ENCODE results near the gene F2RL2. TPM values are rescaled to one million over a fixed set of nuclear protein-coding genes. Genes with fewer than 3 reads are reported as not detected.
A peak's percentile ranks its signal among the peaks of the same experiment; 100 is the strongest.

F2RL2 gene
- total RNA-seq, 1 donor from 2014 or later = 2.0 TPM

- no peaks in the 10 kb centered on the region for H3K36me3 ChIP-seq (ENCODE audit: control insufficient read depth, insufficient read depth, low read length)
- H3K27me3 ChIP-seq (ENCODE audit: control insufficient read depth, insufficient read depth, low read length) = no peaks in the 10 kb centered on the region
- no peak for DNase-seq (ENCODE audit: low read depth)
- TF ChIP-seq CTCF (IDR thresholded peaks at IDR 0.05; ENCODE audit: insufficient read depth, low read length, poor library complexity, severe bottlenecking) = no peak
- H3K4me3 ChIP-seq (ENCODE audit: low read depth, low read length) = no peak overlapping the region
These were observed 6.0 kb downstream of the F2RL2 start for GRCh38 chr5:76617229-76617628.

GRCh38 chr5:76616206-76616605 lies 7.0 kb downstream of the F2RL2 start:
- H3K36me3 ChIP-seq (ENCODE audit: control insufficient read depth, insufficient read depth, low read length) = no peaks in the 10 kb centered on the region
- no peak for DNase-seq (ENCODE audit: low read depth)
- TF ChIP-seq CTCF (IDR thresholded peaks at IDR 0.05; ENCODE audit: insufficient read depth, low read length, poor library complexity, severe bottlenecking) = no peak
- no peak overlapping the region for H3K4me3 ChIP-seq (ENCODE audit: low read depth, low read length)
- H3K27me3 ChIP-seq (ENCODE audit: control insufficient read depth, insufficient read depth, low read length) = no peaks in the 10 kb centered on the region

- Histone ChIP-seq H3K27me3 (ENCODE audit: control insufficient read depth, insufficient read depth, low read length) (no peaks in the 10 kb centered on the region), H3K36me3 (ENCODE audit: control insufficient read depth, insufficient read depth, low read length) (no peaks in the 10 kb centered on the region), H3K4me3 (ENCODE audit: low read depth, low read length) (no peak overlapping the region)
- TF ChIP-seq CTCF (IDR thresholded peaks at IDR 0.05; ENCODE audit: insufficient read depth, low read length, poor library complexity, severe bottlenecking) = no peak
- peak; percentile 45 for DNase-seq (ENCODE audit: low read depth)
These were observed 7.4 kb downstream of the F2RL2 start for GRCh38 chr5:76615759-76616158.

GRCh38 chr5:76612942-76613341 lies 10.3 kb downstream of the F2RL2 start:
- no peak for DNase-seq (ENCODE audit: low read depth)
- Histone ChIP-seq H3K27me3 (ENCODE audit: control insufficient read depth, insufficient read depth, low read length) (no peaks in the 10 kb centered on the region), H3K4me3 (ENCODE audit: low read depth, low read length) (no peak overlapping the region), H3K36me3 (ENCODE audit: control insufficient read depth, insufficient read depth, low read length) (no peaks in the 10 kb centered on the region)
- TF ChIP-seq CTCF (IDR thresholded peaks at IDR 0.05; ENCODE audit: insufficient read depth, low read length, poor library complexity, severe bottlenecking) = no peak

- Histone ChIP-seq H3K27me3 (ENCODE audit: control insufficient read depth, insufficient read depth, low read length) (no peaks in the 10 kb centered on the region), H3K4me3 (ENCODE audit: low read depth, low read length) (no peak overlapping the region), H3K36me3 (ENCODE audit: control insufficient read depth, insufficient read depth, low read length) (no peaks in the 10 kb centered on the region)
- no peak for TF ChIP-seq CTCF (IDR thresholded peaks at IDR 0.05; ENCODE audit: insufficient read depth, low read length, poor library complexity, severe bottlenecking)
- no peak for DNase-seq (ENCODE audit: low read depth)
These were observed 13.0 kb downstream of the F2RL2 start for GRCh38 chr5:76610196-76610595.

GRCh38 chr5:76608833-76609232 lies 14.4 kb downstream of the F2RL2 start:
- no peak overlapping the region for H3K4me3 ChIP-seq (ENCODE audit: low read depth, low read length)
- no peaks in the 10 kb centered on the region for H3K36me3 ChIP-seq (ENCODE audit: control insufficient read depth, insufficient read depth, low read length)
- no peaks in the 10 kb centered on the region for H3K27me3 ChIP-seq (ENCODE audit: control insufficient read depth, insufficient read depth, low read length)
- TF ChIP-seq CTCF (IDR thresholded peaks at IDR 0.05; ENCODE audit: insufficient read depth, low read length, poor library complexity, severe bottlenecking) = no peak
- no peak for DNase-seq (ENCODE audit: low read depth)
